Measurements from ENCODE around the gene PCYT1A. TPM values are rescaled to one million over a fixed set of nuclear protein-coding genes. Genes with fewer than 3 reads are reported as not detected.
A peak's percentile ranks its signal among the peaks of the same experiment; 100 is the strongest.

The PCYT1A gene
- total RNA-seq, 1 experiment from 2014 or later = 28.5 TPM

- no peak for TF ChIP-seq ZNF281 (CRISPR knock-in tag; IDR thresholded peaks at IDR 0.05)
These were observed 32.6 kb upstream of the PCYT1A start (continued) for GRCh38 chr3:196320137-196320536.

- Mint-ChIP-seq H3K27ac (peak within 1 kb of the TSS; percentile 91), H3K36me3 (no peaks in the 10 kb centered on the region), H3K4me1 (peaks cover 5% of the 10 kb centered on the region), H3K9me3 (no peaks in the 10 kb centered on the region), H3K27me3 (ENCODE audit: low read depth) (no peaks in the 10 kb centered on the region), H3K4me3 (peak within 1 kb of the TSS; percentile 90)
- peak; percentile 89 for ATAC-seq
- ChIA-PET CTCF (interaction anchor here (0.6 to 1.1 kb wide), 3 partner anchors 64 to 245 kb away, joined by 3 to 6 read pairs (median 3); no protein-coding TSS in a partner anchor), POLR2A (interaction anchor here (0.5 to 1.5 kb wide), 3 partner anchors 37 to 114 kb away, joined by 3 to 4 read pairs (median 4); partner anchors contain the start of gene UBXN7)
- DNase-seq (ENCODE audit: low spot score) = peak; percentile 87
- TF ChIP-seq ARID4B (CRISPR knock-in tag; IDR thresholded peaks at IDR 0.05; ENCODE audit: borderline replicate concordance) (peak; percentile 81), GABPB1 (CRISPR knock-in tag; IDR thresholded peaks at IDR 0.05) (0 out of 2 replicates have a peak, but pooled peaks have one; percentile 27), AR (CRISPR knock-in tag; IDR thresholded peaks at IDR 0.05) (no peak), TEAD1 (CRISPR knock-in tag; IDR thresholded peaks at IDR 0.05) (0 out of 2 replicates have a peak, but pooled peaks have one; percentile 10), ZNF416 (CRISPR knock-in tag; IDR thresholded peaks at IDR 0.05) (no peak), JUN (CRISPR knock-in tag; IDR thresholded peaks at IDR 0.05) (peak; percentile 46; the same call in 1 of the 2 replicates), CREM (CRISPR knock-in tag; IDR thresholded peaks at IDR 0.05) (0 out of 2 replicates have a peak, but pooled peaks have one; percentile 54), IRF1 (CRISPR knock-in tag; IDR thresholded peaks at IDR 0.05) (peak; percentile 43; the same call in 1 of the 2 replicates), E2F5 (CRISPR knock-in tag; IDR thresholded peaks at IDR 0.05) (peak; percentile 83), ZNF219 (CRISPR knock-in tag; IDR thresholded peaks at IDR 0.05; ENCODE audit: borderline replicate concordance) (0 out of 2 replicates have a peak, but pooled peaks have one; percentile 72), MAX (CRISPR knock-in tag; IDR thresholded peaks at IDR 0.05) (peak; percentile 67; the same call in 1 of the 2 replicates), NR3C1 (CRISPR knock-in tag; conservative IDR thresholded peaks at IDR 0.05; ENCODE audit: low read depth) (no peak), STAT6 (CRISPR knock-in tag; conservative IDR thresholded peaks at IDR 0.05; ENCODE audit: low read depth) (no peak), FOXP1 (CRISPR knock-in tag; IDR thresholded peaks at IDR 0.05; ENCODE audit: borderline replicate concordance) (peak; percentile 65), NFYB (CRISPR knock-in tag; conservative IDR thresholded peaks at IDR 0.05; ENCODE audit: low read depth) (no peak), ETV6 (CRISPR knock-in tag; IDR thresholded peaks at IDR 0.05) (peak; percentile 62; the same call in 1 of the 2 replicates)
These were observed 30.4 kb upstream of the PCYT1A start, which contains the start of gene DYNLT2B for GRCh38 chr3:196317687-196318467. TSS of gene DYNLT2B (minus strand) at chr3:196318240. CDS start at chr3:196318152, 88 bp downstream.
